ENCODE results near the gene SLC30A3. TPM values are rescaled to one million over a fixed set of nuclear protein-coding genes. Genes with fewer than 3 reads are reported as not detected.
"Not testable (repeated sequence)": the region's sequence is repeated elsewhere in the genome, so short reads cannot be mapped to it uniquely, and the experiment has no call there.

SLC30A3 gene
- polyA plus RNA-seq, 5 donors = 0.24 to 0.61 (median 0.51) TPM

- no peak for DNase-seq
Observed at GRCh38 chr2:27285481-27285880, 22.6 kb upstream of the SLC30A3 start.

- DNase-seq = no peak
Observed at GRCh38 chr2:27284996-27285395, 22.1 kb upstream of the SLC30A3 start.

- no peak for DNase-seq
Observed at GRCh38 chr2:27282892-27283291, 20.0 kb upstream of the SLC30A3 start.

GRCh38 chr2:27281855-27282559 lies 19.2 kb upstream of the SLC30A3 start, which contains the start of gene TRIM54:
Gene TRIM54 (plus strand): TSS chr2:27282429. CDS start chr2:27282732, 303 bp downstream.
- DNase-seq = no peak

- DNase-seq = no peak
Observed at GRCh38 chr2:27281442-27281841, 18.6 kb upstream of the SLC30A3 start.

GRCh38 chr2:27280826-27281225 lies 18.0 kb upstream of the SLC30A3 start:
- no peak for DNase-seq

- no peak for DNase-seq
Observed at GRCh38 chr2:27278010-27278409, 15.2 kb upstream of the SLC30A3 start.

GRCh38 chr2:27275211-27276150 lies 12.6 kb upstream of the SLC30A3 start, which contains the start of gene DNAJC5G:
Gene DNAJC5G (plus strand): TSS chr2:27275433. CDS start chr2:27276729, 1,296 bp downstream.
- DNase-seq = no peak

- not testable (repeated sequence) for DNase-seq
Observed at GRCh38 chr2:27272537-27273522, 10.0 kb upstream of the SLC30A3 start.

GRCh38 chr2:27271631-27272340 lies 8.9 kb upstream of the SLC30A3 start:
- no peak for DNase-seq

- no peak for DNase-seq
Observed at GRCh38 chr2:27270670-27271069, 7.8 kb upstream of the SLC30A3 start.

GRCh38 chr2:27270131-27270530 lies 7.3 kb upstream of the SLC30A3 start:
- DNase-seq = no peak

GRCh38 chr2:27268296-27268695 lies 5.4 kb upstream of the SLC30A3 start:
- not testable (repeated sequence) for DNase-seq

GRCh38 chr2:27265536-27265870 lies 2.7 kb upstream of the SLC30A3 start:
- no peak for DNase-seq

GRCh38 chr2:27264753-27265535 lies 2.1 kb upstream of the SLC30A3 start:
- peak; percentile 48 to 49 for DNase-seq

- DNase-seq = no peak
Observed at GRCh38 chr2:27264253-27264752, 1.5 kb upstream of the SLC30A3 start.

GRCh38 chr2:27263287-27264252 lies 723 bp upstream of the SLC30A3 start:
- DNase-seq = no peak

- DNase-seq = no peak
Observed at GRCh38 chr2:27261926-27262298, 935 bp downstream of the SLC30A3 start.
